Skeletal muscle tissue (tissue), 4 donors: ENCODE results near the gene SRP54. TPM values are rescaled to one million over a fixed set of nuclear protein-coding genes. Genes with fewer than 3 reads are reported as not detected.
"Not testable (repeated sequence)": the region's sequence is repeated elsewhere in the genome, so short reads cannot be mapped to it uniquely, and the experiment has no call there.

ENCODE experiments used
- H3K27ac ChIP-seq: one replicate; pipeline ENCODE4 v1.7.0; 2013; ENCODE audit warnings: mild to moderate bottlenecking, low read depth, low read length, inconsistent platforms
- H3K27me3 ChIP-seq, 3 donors: one replicate each; pipeline ENCODE4 v1.7.0; 2013; ENCODE audit warnings: low read length in 3 of 3; ENCODE audit not compliant: control insufficient read depth in 3 of 3, insufficient read depth in 3 of 3
- H3K36me3 ChIP-seq, 3 donors: one replicate each; pipeline ENCODE4 v1.7.0; 2013; ENCODE audit warnings: low read length in 3 of 3; ENCODE audit not compliant: control insufficient read depth in 3 of 3, insufficient read depth in 3 of 3
- H3K4me1 ChIP-seq, 3 donors: one replicate each; pipeline ENCODE4 v1.7.0; 2013; ENCODE audit warnings: low read length in 3 of 3, mild to moderate bottlenecking in 3 of 3; ENCODE audit not compliant: control insufficient read depth in 3 of 3, insufficient read depth in 3 of 3
- H3K4me3 ChIP-seq, 3 donors: one replicate each; pipeline ENCODE4 v1.7.0; 2013; ENCODE audit warnings: low read length in 3 of 3
- H3K9ac ChIP-seq, 3 donors: one replicate each; pipeline ENCODE4 v1.7.0; 2013; ENCODE audit warnings: low read length in 3 of 3, mild to moderate bottlenecking in 3 of 3, moderate library complexity in 2 of 3, low read depth in 1 of 3
- H3K9me3 ChIP-seq, 3 donors: one replicate each; pipeline ENCODE4 v1.7.0; 2013; ENCODE audit warnings: low read length in 3 of 3; ENCODE audit not compliant: control insufficient read depth in 3 of 3
- total RNA-seq: library from RNA; depleted of rRNA; stranded (reverse); fragments of >200 nt; gene quantifications from one replicate; pipeline ENCODE4 v1.2.3, GENCODE V29; 2014
- donor health status: Osteomylitis.

SRP54 gene
- total RNA-seq, 1 donor from 2014 or later: 44.9 TPM

DNA sequence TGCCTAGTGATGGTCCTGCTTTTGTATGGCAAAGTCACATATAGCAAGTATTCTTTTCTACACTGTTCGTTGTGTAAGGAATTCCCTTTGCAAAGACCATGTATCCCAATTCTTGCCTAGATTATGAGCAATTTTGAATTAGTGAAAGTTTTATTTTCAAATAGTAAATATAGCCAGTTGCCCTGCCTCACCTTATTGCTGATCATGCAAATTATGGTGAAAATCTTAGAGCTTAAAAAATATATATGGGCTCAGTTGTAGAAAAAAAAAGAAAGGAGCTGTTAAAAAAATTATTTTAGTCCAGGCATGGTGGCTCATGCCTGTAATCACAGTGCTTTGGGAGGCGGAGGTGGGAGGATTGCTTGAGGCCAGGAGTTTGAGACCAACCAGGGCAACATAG, 18.8 kb downstream of the SRP54 start:
- Histone ChIP-seq H3K9ac (no peak overlapping the region), H3K36me3 (peaks cover 3 to 21% (median 6%) of the 10 kb centered on the region in 3 donors)

DNA sequence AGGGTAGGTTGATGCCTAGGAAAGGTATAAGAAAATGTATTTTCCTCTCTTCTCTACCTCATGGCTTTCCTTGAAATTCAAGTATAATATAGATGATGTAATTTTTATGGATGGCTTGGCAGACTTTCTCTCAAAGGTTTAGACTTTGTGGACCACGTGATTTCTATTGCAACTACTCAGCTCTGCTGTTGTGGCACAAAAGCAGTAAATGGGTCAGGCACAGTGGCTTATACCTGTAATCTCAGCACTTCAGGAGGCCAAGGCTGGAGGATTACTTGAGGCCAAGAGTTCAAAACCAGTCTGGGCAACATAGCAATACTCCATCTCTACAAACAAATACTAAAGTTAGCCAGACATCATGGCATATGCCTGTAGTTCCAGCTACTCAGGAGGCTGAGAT, 22.0 kb downstream of the SRP54 start:
- Histone ChIP-seq H3K9ac (no peak overlapping the region), H3K4me3 (no peak overlapping the region), H3K4me1 (no peaks in the 10 kb centered on the region), H3K9me3 (no peaks in the 10 kb centered on the region), H3K36me3 (peaks cover 6 to 11% (median 7%) of the 10 kb centered on the region in 3 donors), H3K27me3 (no peaks in the 10 kb centered on the region), H3K27ac (no peak overlapping the region)

More for the DNA sequence above, 18.8 kb downstream of the SRP54 start:
- Histone ChIP-seq H3K27ac (no peak overlapping the region), H3K9me3 (no peaks in the 10 kb centered on the region), H3K4me3 (no peak overlapping the region), H3K4me1 (no peaks in the 10 kb centered on the region), H3K27me3 (no peaks in the 10 kb centered on the region)

DNA sequence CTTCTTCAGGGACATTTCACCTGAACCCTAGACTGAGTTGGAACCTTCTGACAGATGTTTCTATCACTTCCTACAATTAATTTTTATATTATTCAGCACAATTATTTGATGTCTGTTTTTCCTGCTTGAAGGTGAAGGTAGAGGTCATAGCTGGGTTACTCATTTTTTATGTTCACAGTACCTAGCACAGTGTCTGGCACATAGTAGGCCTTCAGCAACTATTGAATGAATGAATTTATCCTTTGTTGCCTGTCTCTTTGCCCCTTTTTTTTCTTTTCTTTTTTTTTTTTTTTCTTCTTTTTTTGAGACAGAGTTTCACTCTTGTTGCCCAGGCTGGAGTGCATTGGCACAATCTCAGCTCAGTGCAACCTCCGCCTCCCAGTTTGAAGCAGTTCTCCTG, 33.8 kb downstream of the SRP54 start:
- Histone ChIP-seq H3K27me3 (no peaks in the 10 kb centered on the region), H3K9me3 (no peaks in the 10 kb centered on the region), H3K36me3 (peaks cover 25 to 54% (median 50%) of the 10 kb centered on the region in 3 donors), H3K27ac (no peak overlapping the region), H3K4me1 (no peaks in the 10 kb centered on the region), H3K9ac (no peak overlapping the region), H3K4me3 (no peak overlapping the region)

DNA sequence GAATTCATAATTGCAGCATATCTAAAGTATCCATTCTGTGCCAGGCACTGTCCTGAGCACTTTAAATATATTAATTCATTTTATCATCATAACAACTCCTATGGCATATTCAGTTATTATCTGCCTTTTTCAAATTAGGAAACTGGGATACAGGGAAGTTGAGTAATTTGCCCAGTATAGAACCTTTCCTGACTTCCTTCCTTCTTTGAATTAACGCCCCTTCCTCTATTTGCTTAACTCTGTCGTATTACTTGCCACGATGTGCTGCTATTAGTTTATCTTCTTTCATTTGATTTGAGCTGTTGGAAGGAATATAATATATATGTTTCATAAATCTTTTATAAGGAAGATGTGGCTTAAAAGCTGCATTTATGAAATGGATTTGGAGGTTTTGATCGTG, 37.9 kb downstream of the SRP54 start:
- no peak overlapping the region for H3K9ac ChIP-seq
- no peak overlapping the region for H3K27ac ChIP-seq
- no peak overlapping the region for H3K4me3 ChIP-seq
- H3K9me3 ChIP-seq: no peaks in the 10 kb centered on the region
- H3K4me1 ChIP-seq: no peaks in the 10 kb centered on the region
- H3K27me3 ChIP-seq: no peaks in the 10 kb centered on the region
- H3K36me3 ChIP-seq: peaks cover 19 to 42% (median 33%) of the 10 kb centered on the region in 3 donors

DNA sequence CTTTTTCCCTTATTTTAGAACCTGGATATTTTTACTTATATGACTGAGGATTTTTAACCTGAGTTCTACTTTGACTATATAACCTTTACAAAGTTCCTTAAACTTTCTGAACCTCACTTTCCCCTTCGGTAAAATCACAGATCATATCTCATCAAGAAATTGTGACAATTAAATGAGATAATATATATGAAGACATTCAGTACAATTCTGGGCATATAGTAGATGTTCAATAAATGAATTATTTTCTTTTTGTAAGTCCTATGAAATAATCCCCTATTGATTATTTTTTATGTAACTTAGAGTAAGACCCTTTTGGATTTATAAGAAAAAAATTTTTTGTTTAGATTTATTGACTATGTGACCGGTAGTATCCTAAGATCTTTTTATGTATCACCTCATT, 45.6 kb downstream of the SRP54 start:
- no peak overlapping the region for H3K27ac ChIP-seq
- peaks cover 17 to 28% (median 23%) of the 10 kb centered on the region in 3 donors for H3K36me3 ChIP-seq
- no peak overlapping the region for H3K9ac ChIP-seq

DNA sequence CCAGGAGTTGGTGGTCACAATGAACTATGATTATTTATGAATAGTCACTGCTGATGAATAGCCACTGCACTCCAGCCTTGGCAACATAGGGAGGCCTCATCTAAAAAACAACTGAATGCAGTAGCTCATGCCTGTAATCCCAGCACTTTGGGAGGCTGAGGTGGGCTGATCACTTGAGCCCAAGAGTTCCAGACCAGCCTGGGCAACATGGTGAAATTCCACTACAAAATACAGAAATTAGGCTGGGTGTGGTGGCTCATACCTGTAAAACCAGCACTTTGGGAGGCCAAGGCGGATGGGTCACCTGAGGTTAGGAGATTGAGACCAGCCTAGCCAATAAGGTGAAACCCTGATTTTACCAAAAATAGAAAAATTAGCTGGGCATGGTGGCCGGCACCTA, 49.8 kb downstream of the SRP54 start:
- Histone ChIP-seq H3K4me3 (no peak overlapping the region), H3K9me3 (peaks cover 0 to 4% (median 0%) of the 10 kb centered on the region in 3 donors), H3K36me3 (peaks cover 15 to 19% (median 15%) of the 10 kb centered on the region in 3 donors), H3K27me3 (no peaks in the 10 kb centered on the region), H3K4me1 (no peaks in the 10 kb centered on the region), H3K27ac (no peak overlapping the region), H3K9ac (no peak overlapping the region)

More for the DNA sequence above, 45.6 kb downstream of the SRP54 start:
- H3K9me3 ChIP-seq: no peaks in the 10 kb centered on the region
- no peaks in the 10 kb centered on the region for H3K4me1 ChIP-seq
- no peaks in the 10 kb centered on the region for H3K27me3 ChIP-seq
- H3K4me3 ChIP-seq: no peak overlapping the region

DNA sequence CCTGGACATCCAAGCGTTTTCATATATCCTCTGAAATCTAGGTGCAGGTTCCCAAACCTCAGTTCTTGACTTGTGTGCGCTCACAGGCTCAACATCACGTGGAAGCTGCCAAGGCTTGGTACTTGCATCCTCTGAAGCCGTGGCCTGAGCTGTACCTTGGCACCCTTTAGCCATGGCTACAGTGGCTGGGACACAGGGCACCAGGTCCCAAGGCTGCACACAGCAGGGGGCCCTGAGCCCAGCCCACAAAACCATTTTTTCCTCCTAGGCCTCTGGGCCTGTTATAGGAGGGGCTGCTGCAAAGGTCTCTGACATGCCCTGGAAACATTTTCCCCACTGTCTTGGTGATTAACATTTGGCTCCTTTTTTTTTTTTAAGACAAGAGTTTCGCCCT, 51.6 kb downstream of the SRP54 start:
- Histone ChIP-seq H3K9me3 (peaks cover 0 to 4% (median 0%) of the 10 kb centered on the region in 3 donors), H3K27ac (no peak overlapping the region), H3K36me3 (peaks cover 5 to 9% (median 8%) of the 10 kb centered on the region in 3 donors), H3K4me1 (no peaks in the 10 kb centered on the region), H3K4me3 (no peak overlapping the region), H3K9ac (no peak overlapping the region), H3K27me3 (no peaks in the 10 kb centered on the region)

DNA sequence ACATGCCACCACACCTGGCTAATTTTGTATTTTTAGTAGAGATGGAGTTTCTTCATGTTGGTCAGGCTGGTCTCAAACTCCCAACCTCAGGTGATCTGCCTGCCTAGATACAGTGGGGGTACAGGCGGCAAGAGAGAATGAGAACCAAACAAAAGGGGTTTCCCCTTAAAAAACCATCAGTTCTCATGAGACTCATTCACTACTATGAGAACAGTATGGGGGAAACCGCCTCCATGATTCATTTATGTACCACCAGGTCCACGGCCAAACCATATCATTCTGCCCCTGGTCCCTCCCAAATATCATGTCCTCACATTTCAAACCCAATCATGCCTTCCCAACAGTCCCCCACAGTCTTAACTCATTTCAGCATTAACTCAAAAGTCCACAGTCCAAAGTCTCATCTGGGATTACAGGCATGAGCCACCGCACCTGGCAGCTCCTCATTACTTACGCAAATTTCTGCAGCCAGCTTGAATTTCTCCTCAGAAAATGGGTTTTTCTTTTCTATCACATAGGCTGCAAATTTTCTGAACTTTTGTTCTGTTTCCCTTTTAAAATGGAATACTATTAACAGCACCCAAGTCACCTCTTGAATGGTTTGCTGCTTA, 52.3 kb downstream of the SRP54 start:
- H3K36me3 ChIP-seq, H3K27me3 ChIP-seq, H3K27ac ChIP-seq, H3K4me3 ChIP-seq, H3K9me3 ChIP-seq, H3K9ac ChIP-seq, H3K4me1 ChIP-seq: not testable (repeated sequence)

DNA sequence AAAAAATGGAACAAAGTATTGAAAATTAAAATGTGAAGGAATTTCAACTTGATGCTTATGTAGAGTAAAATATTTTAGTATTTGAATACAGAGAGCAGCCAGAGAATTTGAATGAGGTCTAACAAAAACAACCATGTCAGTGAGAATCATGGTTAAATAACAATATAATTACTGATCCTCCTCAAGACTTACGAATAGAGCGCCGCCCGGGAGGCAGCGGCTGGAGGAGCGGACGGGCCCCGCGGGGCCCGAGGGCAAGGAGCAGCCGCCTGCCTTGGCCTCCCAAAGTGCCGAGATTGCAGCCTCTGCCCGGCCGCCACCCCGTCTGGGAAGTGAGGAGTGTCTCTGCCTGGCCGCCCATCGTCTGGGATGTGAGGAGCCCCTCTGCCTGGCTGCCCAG, 55.5 kb downstream of the SRP54 start:
- not testable (repeated sequence) for H3K27ac ChIP-seq, H3K36me3 ChIP-seq, H3K4me3 ChIP-seq, H3K27me3 ChIP-seq, H3K9me3 ChIP-seq, H3K4me1 ChIP-seq, H3K9ac ChIP-seq

DNA sequence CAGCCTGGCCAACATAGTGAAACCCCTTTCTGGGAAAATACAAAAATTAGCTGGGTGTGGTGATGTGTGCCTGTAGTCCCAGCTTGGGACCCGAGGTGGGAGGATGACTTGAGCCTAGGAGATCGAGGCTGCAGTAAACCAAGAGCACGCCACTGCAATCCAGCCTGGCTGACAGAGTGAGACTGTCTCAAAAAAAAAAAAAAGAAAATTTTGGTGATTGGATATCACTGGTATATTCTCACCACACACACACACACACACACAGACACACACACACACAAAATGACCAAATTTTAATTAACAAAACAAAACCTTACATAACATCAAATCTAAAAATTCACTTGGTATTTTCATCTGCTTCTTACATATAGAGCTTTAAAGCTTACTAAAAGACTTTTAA, 59.8 kb downstream of the SRP54 start:
- H3K36me3 ChIP-seq: no peaks in the 10 kb centered on the region
- no peak overlapping the region for H3K9ac ChIP-seq
- no peaks in the 10 kb centered on the region for H3K27me3 ChIP-seq
- H3K4me1 ChIP-seq: peaks cover 5 to 17% (median 9%) of the 10 kb centered on the region in 3 donors
- no peak overlapping the region for H3K4me3 ChIP-seq
- H3K27ac ChIP-seq: no peak overlapping the region
- H3K9me3 ChIP-seq: no peaks in the 10 kb centered on the region
